DMS79 treated with DMSO at 0.1 percent for 48 hours (cell line): ENCODE results near the gene TMEM9.
A peak's percentile ranks its signal among the peaks of the same experiment; 100 is the strongest.
"Not testable (repeated sequence)": the region's sequence is repeated elsewhere in the genome, so short reads cannot be mapped to it uniquely, and the experiment has no call there.

Source experiments
- DNase-seq: peaks from one replicate; lab custom pipeline; 2025; lab: John Stamatoyannopoulos, UW

The TMEM9 gene

DNA sequence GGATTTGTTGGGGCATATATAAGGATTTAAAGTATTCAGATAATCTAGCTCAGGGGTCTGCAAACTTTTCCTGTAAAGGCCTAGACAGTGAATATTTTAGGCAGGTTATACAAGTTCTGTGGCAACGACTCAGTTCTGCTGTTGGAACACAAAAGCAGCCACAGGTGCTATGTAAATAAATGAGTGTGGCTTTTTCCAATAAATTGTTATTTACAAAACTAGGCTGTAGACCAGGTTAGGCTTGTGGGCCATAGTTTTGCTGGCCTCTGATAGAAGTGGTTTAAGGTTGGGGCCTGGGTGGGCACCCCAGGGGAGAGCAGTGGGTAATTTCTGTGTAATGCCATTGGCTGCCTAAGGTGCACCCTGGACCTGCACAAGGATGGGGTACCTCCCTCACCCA, 19.5 kb upstream of the TMEM9 start:
- no peak for DNase-seq

DNA sequence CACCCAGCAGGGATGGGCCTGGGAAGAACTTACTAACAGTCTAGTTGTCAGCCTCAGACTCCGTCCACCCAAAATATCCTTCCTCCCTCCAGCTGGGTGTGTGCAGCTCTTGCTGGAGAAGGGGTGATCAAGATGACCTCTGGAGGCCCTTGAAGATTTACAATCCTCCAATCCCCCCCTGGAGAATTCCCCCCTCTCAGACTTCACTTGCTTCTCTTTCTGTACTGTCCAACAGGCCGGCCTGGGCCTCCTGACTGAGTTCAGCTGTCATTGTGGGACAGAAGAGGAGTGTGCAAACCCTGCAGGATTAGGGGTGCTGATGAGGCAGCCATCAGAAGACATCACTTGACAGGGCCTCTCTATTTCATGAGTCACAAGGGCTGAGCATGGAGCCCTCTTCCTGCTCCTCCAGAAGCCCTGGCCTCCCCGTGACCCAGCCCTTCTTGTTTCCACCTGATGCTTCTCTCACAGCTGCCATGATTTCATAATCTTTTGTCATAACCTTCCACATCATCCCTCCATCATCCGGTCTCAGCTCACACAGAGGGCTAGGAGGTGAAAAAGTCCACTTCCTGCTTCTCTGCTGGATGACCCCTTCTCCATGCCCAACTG, 18.8 kb upstream of the TMEM9 start:
- no peak for DNase-seq

DNA sequence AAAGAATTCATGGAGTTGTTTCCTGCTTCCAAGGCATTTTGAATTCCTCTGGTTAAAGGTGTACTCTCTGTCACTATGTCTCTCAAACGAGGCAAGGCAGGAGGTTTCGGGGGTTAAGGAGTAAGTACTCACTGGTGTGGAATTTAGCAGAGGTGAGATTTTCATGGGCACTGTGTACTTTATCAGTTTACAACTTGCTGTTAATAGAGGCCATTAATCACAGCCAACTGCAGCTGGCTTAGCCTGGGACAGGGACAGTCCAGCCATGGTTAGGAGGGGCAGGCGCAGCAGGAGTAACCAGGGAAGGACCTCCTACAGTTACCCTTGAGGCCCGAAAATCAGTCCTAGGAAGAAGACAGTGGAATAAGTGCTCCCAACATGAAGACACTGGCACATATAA, 18.1 kb upstream of the TMEM9 start:
- DNase-seq: no peak

DNA sequence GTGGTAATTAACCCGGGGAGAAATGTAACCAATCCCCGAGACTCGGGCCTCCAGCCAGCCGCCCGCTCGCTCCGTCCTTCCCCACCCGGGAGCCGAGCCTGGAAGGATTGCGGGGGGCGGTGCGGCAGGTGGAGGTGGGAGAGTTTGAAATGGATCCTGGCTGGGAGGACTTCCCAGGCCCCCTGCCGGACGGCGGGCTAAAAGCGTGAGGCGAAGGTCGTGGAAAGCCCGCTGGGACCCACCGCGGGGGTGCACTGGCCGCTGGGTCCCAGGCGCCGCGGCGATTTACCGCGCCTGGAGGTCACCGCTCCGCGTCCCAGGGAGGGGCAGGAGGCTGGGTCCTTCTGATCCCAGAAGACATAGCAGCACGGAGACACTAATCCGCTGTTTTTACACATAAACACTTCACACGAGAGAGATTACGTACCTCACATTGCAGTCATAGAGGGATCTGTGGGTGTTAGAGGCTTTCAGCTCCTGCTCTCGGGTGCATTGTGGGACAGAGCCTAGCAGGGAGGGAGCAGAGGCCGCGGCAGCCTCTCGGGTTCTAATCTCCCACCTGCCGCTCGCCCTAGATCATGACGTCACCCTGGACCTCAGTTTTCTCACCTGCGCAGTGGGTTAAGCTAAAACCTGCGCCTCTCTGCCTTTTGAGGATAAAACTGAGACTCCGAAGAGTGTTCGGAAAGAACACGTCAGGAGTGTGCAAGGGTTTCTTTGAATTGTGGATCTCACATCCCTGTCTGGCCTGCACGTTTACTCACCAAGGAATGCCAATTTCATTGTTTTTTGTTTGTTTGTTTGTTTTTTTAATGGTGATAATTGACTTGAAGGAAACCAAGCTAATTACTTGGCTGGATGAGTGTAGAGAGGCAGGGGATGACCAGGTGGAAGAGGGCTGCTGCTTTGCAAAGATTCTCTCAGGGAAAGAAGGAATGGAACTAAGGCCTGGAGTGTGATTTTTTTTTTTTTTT, 17.1 kb upstream of the TMEM9 start:
- DNase-seq: peak; percentile 60

DNA sequence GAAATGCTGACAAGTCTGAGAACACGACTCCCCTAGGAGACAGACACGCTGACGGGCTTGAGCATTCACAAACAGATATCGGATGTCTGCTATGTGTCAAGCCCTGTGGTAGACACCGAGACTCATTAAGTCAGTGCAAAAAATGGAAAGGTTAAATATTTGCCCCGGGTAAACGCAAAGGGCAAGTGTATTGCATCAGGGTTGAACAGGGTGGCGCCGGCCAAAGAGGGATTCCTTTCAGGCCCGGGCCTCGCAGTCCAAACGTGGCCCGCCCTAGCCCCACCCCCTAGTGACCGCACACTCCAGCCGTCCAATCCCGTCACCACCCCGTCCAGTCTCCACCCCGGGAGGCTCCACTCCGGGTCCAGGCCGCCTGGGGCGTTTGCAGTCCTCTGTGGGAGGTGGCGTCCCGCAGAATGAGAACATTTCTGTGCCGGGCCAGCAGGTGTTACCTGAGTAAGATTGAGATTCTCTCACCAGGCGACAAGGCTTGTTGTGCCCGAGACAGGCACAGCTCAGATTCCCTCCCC, 16.3 kb upstream of the TMEM9 start:
- peak; percentile 68 for DNase-seq

DNA sequence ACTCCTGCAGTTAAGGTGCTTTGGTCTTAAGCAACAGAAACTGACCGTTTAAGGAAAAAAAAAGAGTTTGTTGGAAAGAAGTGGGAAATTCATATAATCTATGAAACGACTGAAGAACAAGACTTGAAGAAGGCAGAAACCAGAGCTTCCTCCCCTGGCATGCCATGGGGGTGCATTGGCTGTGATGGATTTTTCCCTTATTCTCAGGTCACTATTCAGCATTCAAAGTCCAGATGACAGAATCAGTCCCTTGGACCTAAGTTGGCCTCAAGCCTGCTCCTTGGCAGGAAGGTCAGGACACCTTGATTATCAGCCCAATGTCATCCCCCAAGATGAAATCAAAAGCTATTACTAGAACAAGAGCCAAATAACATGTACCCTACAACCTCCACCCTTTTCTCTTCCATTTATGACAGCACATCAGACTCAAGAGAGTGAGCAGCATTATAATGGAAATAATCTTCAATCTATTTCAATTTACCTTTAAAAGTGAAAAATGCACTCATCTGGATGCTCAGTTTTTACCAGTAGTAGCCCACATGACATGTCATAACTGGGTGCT, 15.8 kb upstream of the TMEM9 start:
- no peak for DNase-seq

DNA sequence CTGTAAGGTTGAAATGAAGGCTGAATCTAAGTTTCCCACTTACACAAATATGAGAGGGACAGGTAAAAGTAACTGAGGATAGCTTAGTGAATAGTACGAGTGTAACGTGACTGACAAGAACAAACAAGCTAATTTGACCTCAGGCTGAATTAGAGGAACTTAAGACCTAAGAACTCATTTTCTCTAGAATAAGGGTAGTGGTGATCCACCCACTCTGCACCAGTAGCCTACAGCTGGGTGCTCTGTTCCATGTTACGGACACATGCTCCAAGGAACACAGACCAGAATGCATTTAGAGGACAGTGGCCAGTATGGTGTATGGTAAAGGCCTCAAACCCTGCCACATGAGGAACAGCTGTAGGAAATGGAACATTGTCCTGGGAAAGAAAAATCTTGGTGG, 14.9 kb upstream of the TMEM9 start:
- no peak for DNase-seq

DNA sequence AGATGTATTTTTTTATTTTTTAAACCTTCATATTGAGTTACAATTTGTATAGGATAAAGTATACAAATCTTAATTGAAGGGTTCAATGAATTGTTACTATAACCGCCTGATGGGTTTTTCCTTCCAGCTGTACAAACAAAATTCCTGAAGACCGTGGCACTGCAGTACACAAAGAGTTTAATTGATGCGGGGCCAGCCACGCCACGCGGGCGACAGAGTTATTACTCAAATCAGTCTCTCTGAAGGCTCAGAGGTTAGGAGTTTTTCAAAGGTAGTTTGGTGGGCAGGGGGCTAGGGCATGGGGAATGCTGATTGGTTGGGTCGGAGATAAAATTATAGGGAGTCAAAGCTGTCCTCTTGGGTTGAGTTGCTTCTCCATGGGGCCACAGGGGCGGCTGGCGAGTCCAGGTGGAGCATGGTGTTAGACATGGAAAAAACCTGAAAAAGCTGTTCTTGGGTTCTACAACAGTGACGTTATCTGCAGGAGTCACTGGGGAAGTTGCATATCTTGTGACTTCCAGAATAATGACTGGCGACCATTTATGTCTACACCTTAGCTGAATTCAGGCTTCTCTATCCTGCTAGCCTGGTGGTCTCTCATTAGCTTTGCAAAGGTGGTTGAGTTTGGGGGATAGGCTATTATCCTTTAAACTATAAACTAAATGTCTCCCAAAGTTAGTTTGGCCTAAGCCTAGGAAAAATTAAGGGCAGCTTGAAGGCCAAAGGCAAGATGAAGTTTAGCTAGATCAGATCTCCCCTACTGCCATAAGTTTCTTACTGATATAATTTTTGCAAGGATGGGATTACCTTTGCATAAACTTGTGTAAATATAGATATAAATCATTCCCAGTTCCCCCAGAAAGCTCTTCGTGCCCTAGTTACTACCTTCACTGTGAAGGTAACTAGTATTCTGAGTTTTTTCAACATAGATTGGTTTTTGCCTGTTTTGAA, 13.0 kb upstream of the TMEM9 start:
- no peak for DNase-seq

DNA sequence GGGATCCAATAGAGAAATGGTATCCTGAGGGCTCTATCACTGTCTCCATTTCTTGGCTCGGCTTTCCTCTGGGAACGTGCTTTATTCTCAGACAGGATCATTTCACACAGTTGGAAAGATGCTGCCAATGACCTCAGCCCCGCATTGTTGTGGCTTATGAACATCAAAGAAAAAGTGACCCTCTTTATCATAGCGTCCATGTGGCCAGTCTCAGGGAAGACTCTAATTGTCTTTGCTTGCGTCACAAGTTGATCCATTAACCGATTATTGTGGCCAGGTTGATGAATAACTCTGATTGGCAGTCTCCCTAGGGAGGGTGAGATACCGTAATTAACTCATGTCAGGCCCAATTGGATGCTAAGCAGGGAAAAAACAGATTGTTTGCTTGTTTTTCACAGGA, 10.4 kb upstream of the TMEM9 start:
- no peak for DNase-seq

DNA sequence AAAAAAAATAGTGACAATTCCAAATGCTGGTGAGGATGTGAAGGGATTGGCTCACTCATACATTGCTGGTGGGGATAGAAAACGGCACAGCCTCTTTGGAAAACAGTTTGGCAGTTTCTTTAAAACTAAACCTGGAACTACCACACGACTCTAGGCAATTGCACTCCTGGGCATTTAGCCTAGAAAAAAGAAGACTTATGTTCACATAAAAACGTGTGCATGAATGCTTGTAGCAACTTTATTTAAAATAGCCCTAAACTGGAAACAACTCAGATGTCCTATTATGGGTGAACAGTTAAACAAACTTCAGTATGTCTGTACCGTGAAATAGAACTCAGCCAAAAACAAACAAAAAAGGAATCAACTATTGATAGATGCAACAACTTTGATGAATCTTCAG, 9.4 kb upstream of the TMEM9 start:
- DNase-seq: no peak

DNA sequence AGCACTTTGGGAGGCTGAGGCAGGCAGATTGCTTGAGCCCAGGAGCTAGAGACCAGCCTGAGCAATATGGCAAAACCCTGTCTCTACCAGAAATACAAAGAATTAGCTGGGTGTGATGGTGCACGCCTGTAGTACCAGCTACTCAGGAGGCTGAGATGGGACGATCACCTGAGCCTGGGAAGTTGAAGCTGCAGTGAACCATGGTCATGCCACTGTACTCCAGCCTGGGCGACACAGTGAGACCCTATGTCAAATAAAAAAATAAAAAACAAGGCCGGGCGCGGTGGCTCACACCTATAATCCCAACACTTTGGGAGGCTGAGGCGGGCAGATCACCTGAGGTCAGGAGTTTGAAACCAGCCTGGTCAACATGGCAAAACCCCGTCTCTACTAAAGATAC, 8.8 kb upstream of the TMEM9 start:
- not testable (repeated sequence) for DNase-seq

DNA sequence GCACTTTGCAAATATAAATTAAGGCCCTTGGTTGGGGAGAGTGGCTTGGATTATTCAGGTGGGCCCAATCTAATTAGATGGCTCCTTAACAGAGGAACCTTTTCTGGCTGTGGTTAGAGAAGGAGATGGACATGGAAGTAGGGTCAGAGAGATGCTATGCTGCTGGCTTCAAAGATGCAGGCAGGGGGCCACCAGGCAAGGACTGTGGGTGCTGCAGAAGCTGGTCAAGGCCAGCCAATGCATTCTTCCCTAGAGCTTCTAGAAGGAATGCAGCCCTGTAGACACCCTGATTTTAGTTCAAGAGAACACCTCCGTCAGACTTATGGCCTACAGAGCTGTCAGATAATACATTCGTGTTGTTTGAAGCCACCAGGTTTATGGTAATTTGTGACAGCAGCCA, 3.7 kb upstream of the TMEM9 start:
- DNase-seq: no peak

DNA sequence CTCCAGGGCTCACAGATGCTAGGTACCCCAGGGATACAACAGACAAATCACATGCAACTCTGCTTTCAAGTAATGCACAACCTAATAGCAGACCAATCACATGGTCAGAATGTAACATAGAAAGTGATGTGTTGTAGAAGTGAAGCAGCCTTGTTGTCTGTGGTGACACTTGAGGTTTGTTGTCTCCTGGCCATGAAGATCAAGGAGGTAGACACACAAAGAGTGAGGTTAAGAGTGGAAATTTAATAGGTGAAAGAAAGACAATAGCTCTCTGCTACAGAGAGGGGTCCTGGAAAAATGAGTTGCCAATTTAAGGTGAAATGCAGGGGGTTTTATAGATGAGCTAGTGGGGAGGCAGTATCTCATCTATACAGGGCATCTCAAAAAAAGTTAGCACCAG, 2.5 kb upstream of the TMEM9 start:
- DNase-seq: no peak

DNA sequence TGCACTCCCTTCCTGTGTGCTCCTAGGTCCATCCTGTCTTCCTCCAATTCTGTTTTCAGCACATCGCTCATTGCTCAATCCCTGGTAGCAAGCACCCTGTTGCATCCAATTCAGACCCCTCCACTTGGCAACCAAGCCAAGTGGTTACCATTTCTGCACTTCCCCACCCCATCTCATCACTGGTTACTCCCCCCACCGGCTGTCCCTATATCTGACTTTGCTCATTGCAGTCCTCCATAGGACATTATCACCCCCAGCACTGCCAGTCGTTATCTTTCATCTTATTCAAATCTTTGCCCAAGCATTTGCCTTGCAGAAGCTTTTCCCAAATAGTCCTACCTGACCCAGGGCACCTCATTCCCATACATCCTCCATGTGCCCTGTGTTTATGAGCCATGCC, 2.1 kb upstream of the TMEM9 start:
- no peak for DNase-seq

DNA sequence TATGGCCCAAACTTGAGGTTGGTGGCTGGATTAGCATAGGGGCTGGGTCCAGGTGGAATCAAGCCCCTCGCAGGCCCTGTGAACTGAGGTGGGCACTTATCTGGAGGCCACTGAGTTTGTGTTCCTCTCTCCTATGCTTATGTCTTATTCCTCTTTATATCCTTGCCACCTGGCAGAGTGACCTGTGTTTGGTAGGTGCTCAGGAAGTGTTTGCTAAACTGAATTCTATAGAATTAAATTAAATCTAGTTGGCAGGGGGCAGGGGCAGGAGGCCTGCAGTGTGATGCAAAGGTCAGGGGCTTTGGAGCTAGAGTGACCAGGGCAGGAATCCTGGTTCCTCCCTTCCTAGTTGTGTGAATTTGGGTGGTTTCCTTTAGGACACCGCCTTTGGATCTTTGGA, 1.1 kb upstream of the TMEM9 start:
- no peak for DNase-seq

DNA sequence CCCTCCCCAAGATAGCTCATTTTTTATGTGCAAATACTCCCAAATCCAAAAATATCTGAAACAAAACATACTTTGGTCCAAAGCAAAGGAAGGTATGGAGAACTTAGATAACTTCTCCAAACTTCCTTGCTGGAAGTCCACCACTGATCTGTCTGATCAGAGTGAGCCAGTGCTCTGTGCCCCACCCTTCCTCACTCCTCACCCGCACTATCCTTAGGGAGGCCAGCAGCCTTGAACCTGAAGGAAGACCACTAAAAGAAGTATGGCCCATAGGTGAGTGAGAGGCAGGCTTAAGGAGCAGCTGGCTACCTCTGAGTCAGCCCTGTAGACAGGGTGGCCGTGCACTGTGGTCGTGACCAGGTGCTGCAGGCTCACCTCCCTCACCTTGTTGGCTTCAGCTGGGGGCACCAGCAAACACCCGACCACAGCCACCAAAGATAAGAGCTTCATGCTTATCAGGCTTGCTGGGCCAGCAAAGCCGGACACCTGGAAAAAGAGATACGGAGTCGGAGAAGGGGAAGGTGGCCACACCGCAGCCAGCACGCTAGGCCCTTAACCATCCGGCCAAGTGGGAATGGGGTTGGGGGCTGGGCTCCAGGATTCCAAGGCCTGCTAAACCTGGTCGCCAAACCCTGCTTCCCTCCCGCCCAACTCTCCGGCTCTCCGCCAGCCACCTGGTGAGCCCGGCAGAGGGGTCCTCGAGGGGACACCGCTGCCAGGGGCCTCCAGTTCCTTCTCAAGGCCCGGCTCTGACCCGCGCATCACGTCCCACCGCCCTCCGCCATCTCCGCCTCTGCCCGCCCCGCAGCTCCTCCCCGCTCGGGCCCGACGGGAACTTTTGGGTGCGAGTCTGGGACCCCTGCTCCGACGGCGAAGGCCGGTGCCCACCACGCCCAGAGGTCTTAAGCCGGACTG, 543 bp downstream of the TMEM9 start:
- DNase-seq: no peak

DNA sequence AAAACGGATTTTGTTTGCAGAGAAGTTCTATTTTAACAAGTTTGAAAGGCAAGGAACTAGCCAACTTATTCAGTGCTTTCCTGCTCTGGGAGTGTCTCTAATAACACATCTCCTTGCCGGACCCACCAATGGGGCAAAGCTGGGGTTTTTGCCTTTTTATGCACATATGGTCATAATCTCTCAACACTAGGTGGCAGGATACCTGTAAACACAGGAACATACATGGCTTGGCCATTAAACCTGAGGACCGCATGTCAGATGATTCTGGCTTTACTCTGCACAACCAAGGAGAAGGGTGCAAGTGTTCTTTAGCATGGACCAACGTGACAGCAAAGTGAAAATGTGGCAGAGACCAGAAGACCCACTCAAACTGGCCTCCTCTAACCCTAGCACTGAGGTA, 4.9 kb downstream of the TMEM9 start:
- no peak for DNase-seq

DNA sequence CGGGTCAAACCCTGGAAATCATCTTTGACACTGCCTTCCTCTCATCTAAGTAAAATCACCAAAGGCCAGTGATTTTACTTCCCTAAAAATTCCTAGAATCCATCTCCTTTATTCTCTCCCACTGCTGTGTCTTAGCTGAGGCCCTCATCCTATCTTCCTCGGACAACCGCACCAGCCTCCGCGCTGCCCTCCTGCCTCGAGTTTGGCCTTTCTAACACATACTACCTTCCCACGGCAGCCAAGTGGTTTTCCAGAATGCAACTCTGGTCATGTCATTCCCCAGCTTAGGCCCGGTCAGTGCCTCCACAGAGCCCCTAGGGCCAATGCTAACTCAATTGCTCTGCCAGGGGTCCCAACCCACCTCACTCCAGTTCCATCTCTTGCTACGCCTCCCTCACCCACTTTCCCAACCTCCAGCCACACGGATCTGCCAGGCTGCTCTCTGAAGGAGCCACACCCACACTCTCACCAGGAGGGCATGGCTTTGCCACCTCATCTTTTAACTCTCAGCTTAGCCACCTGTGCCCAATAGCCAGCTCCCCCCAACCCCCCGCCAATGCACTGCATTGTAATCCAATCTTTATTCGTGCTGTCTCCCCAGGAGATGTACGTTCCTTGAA, 6.8 kb downstream of the TMEM9 start:
- no peak for DNase-seq

DNA sequence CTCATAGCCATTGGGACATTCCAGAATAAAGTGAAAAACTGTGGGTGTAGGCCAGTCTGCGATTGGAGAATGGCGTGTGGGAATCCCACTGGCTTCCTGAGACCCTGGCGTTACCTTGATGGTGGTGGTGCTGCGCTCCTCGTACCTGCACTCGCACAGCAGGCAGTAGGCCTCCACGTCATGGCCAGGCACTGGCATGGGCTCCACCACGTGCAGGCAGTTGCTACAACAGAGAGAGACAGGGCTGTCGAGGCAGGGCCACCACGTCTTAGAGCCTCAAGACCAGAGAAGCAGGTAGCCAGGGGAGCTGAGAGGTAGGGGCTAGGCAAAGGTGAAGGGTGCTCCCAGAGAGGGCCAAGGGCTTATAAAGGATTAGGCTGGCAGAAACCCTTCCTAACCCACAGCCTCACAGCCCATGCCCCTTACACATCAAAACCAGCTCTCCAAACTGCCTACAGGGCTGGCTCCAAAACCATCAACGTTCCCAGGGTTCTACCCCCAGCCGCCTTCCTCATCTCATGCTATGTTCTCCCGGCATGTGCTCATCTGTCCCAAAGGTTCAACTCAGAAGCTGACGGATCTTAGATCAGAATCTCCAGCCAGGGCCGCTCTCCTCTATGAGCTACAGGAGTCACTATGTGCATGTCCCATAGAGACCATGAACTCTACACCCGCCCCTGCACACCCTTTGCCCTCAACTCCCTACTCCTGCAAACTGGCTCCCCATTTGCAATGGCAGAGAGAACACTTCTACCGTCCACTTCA, 7.5 kb downstream of the TMEM9 start:
- no peak for DNase-seq

DNA sequence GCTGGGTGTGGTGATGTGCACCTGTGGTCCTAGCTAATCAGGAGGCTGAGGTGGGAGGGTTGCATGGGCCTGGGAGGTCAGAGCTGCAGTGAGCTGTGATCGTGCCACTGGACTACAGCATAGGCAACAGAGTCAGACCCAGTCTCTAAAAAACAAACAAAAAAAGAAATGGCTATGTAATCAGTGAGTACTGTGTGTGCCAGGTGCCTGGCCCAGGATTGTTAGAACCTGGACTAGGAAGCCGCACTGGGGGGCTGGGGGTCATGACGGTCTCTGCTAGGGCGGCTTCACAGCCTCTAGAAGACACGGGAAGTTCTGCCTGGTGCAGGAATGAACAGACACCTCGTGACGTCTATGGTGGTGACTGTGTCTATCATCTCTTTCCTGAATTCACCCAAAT, 8.5 kb downstream of the TMEM9 start:
- no peak for DNase-seq
